Activated B cell treated with CpG ODN at 0.5 μM for 24 hours (primary cell): ENCODE measurements around the gene LARP4B. TPM values are rescaled to one million over a fixed set of nuclear protein-coding genes. Genes with fewer than 3 reads are reported as not detected.

Source experiments
- ATAC-seq: fragments of 200-7000 bp; cut with Tn5 transposase; one replicate; pipeline ENCODE4 v1.10.0; 2021; ENCODE audit warnings: low read depth, mild to moderate bottlenecking, moderate library complexity
- CTCF ChIA-PET: fragments of 350-600 bp; sonication (Branson Sonifier 250); formaldehyde crosslinking; loops from one replicate; lab custom pipeline; 2021; ENCODE audit warnings: antibody characterized with exemption; lab: Charles Lee
- POLR2A ChIA-PET: fragments of 350-600 bp; sonication (Branson Sonifier 250); formaldehyde crosslinking; loops from one replicate; lab custom pipeline; 2021; ENCODE audit warnings: antibody characterized with exemption; lab: Charles Lee
- DNase-seq: peaks from one replicate; pipeline ENCODE4 v3.0.0; 2022
- H3K27ac Mint-ChIP-seq: one replicate; pipeline ENCODE4 v1.8.0; 2020; ENCODE audit warnings: mixed read lengths
- H3K27me3 Mint-ChIP-seq: one replicate; pipeline ENCODE4 v1.8.0; 2021; ENCODE audit warnings: mixed read lengths
- H3K36me3 Mint-ChIP-seq: one replicate; pipeline ENCODE4 v1.8.0; 2021; ENCODE audit warnings: low read depth, mixed read lengths
- H3K4me1 Mint-ChIP-seq: one replicate; pipeline ENCODE4 v1.8.0; 2021; ENCODE audit warnings: mixed read lengths
- H3K4me3 Mint-ChIP-seq: one replicate; pipeline ENCODE4 v1.8.0; 2020; ENCODE audit warnings: mild to moderate bottlenecking, mixed read lengths
- H3K9me3 Mint-ChIP-seq: one replicate; pipeline ENCODE4 v1.8.0; 2020; ENCODE audit warnings: mixed read lengths
- intact Hi-C: fragments of 100-400 bp; cut with micrococcal nuclease; formaldehyde crosslinking; loops from one replicate; pipeline ENCODE4 v1.15.1; 2024
- total RNA-seq: library from RNA; stranded (reverse); gene quantifications from 2 replicates; pipeline ENCODE4 v1.2.3, GENCODE V29; 2022
- TF ChIP-seq, protein P1 (sequence below): fragments of 200-600 bp; IDR thresholded peaks from one replicate; pipeline ENCODE4 v1.8.0; 2022; ENCODE audit warnings: antibody characterized with exemption, mild to moderate bottlenecking

LARP4B gene
- total RNA-seq, 1 donor from 2014 or later: 103 TPM

- Mint-ChIP-seq H3K27me3 (no peaks in the 10 kb centered on the region), H3K27ac (no peak overlapping the region), H3K9me3 (no peaks in the 10 kb centered on the region), H3K4me1 (peaks cover 6% of the 10 kb centered on the region), H3K36me3 (peaks cover 91% of the 10 kb centered on the region), H3K4me3 (no peak overlapping the region)
- ATAC-seq (no peak), DNase-seq (no peak)
- TF ChIP-seq, protein P1, sequence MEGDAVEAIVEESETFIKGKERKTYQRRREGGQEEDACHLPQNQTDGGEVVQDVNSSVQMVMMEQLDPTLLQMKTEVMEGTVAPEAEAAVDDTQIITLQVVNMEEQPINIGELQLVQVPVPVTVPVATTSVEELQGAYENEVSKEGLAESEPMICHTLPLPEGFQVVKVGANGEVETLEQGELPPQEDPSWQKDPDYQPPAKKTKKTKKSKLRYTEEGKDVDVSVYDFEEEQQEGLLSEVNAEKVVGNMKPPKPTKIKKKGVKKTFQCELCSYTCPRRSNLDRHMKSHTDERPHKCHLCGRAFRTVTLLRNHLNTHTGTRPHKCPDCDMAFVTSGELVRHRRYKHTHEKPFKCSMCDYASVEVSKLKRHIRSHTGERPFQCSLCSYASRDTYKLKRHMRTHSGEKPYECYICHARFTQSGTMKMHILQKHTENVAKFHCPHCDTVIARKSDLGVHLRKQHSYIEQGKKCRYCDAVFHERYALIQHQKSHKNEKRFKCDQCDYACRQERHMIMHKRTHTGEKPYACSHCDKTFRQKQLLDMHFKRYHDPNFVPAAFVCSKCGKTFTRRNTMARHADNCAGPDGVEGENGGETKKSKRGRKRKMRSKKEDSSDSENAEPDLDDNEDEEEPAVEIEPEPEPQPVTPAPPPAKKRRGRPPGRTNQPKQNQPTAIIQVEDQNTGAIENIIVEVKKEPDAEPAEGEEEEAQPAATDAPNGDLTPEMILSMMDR: no peak
- intact Hi-C loops: no loop called here
- ChIA-PET POLR2A (no interaction called here), CTCF (no interaction called here)
These were observed 102.3 kb downstream of the LARP4B start for GRCh38 chr10:829241-829640.

DNA sequence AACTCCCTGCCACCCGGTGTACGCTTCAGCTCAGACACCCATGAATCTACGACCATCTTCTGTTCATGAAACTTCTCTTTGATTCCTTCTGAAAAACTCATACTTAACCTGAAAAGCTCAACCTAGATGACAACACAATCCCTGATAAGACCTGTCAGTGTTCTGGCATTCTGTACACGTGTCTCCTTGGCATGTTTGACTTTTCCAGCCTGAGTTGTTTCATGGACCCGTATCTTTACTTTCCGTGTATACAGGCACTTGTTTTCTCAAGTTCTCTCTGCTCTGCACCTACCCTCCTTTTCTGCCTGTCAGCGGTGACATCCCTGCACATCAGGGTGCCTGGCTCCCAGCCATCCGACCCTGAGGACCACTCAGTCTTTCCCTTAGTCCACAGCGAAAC, 103.3 kb downstream of the LARP4B start:
- Mint-ChIP-seq H3K9me3 (no peaks in the 10 kb centered on the region), H3K27me3 (no peaks in the 10 kb centered on the region), H3K27ac (no peak overlapping the region), H3K36me3 (peaks cover 91% of the 10 kb centered on the region), H3K4me1 (peaks cover 15% of the 10 kb centered on the region), H3K4me3 (no peak overlapping the region)
- ChIA-PET POLR2A (no interaction called here), CTCF (no interaction called here)
- TF ChIP-seq, protein P1: no peak
- no peak for DNase-seq
- ATAC-seq: no peak
- intact Hi-C loops: no loop called here

GRCh38 chr10:824946-825345, 106.6 kb downstream of the LARP4B start:
- H3K9me3 Mint-ChIP-seq: no peaks in the 10 kb centered on the region
- no peak for ATAC-seq
- no peak for DNase-seq
- no peaks in the 10 kb centered on the region for H3K27me3 Mint-ChIP-seq
- H3K36me3 Mint-ChIP-seq: peaks cover 94% of the 10 kb centered on the region
- CTCF ChIA-PET: no interaction called here
- intact Hi-C loops: no loop called here
- H3K4me1 Mint-ChIP-seq: peaks cover 39% of the 10 kb centered on the region
- TF ChIP-seq, protein P1: no peak
- no peak overlapping the region for H3K4me3 Mint-ChIP-seq
- no peak overlapping the region for H3K27ac Mint-ChIP-seq
- POLR2A ChIA-PET: no interaction called here

DNA sequence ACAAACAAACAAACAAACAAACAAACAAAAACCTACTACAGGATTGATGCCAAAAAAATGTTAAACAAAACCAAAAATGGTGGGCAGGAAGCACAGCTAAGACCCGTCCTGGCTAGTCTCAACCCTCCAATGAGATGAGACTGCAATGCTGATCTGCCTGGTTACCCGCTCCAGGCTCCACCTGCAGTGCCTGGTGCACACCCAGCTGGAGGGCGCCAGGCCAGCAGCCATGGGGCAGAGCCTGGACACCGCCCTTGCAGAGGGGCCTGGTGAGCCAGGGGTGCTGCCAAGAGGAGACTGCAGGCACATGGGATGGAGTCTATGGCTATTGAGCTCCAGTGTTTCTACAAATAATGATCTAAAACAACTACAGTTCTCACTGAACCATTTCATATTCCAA, 107.0 kb downstream of the LARP4B start:
- H3K27me3 Mint-ChIP-seq: no peaks in the 10 kb centered on the region
- DNase-seq (no peak), ATAC-seq (no peak)
- no peak overlapping the region for H3K4me3 Mint-ChIP-seq
- H3K36me3 Mint-ChIP-seq: peaks cover 95% of the 10 kb centered on the region
- no peak overlapping the region for H3K27ac Mint-ChIP-seq
- POLR2A ChIA-PET: no interaction called here
- H3K4me1 Mint-ChIP-seq: peaks cover 39% of the 10 kb centered on the region
- CTCF ChIA-PET: no interaction called here
- TF ChIP-seq, protein P1: no peak
- H3K9me3 Mint-ChIP-seq: no peaks in the 10 kb centered on the region
- intact Hi-C loops: no loop called here

DNA sequence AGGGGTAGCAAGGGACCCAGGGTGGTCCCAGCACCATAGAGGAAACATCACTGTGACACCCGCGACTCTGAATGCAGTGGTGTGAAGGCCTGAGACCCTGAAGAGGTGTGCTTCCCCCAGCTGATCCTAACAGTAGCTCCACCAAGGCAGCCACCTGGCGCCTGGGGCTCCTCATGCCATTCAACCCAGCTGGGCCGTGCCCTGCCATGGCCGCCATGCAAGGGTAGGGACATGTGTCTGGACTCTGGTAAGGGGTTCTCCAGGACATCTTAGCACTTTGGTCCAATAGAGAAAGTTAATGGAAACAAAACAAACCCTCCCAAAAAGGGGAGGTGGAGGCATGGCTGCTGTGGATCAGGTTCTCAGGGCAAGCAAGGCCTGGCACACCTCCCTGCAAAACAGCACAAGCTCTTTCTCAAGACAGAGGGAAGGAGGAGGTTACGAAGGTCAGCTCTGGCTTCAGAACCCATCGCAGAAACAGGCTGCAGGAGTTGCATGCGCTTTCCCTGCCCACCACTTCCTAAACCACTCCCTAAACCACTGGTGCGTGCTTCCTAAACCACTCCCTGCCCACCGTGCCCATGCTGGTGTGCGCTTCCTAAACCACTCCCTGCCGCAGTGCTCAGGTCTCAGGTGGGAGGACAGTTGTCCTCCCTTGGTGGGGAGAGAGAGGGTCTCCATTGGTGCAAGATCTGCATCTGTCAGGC, 108.7 kb downstream of the LARP4B start:
- ATAC-seq: peak; percentile 57
- TF ChIP-seq, protein P1: no peak
- Mint-ChIP-seq H3K27me3 (no peaks in the 10 kb centered on the region), H3K4me3 (peak overlapping the region; percentile 68), H3K27ac (peak overlapping the region; percentile 81), H3K9me3 (no peaks in the 10 kb centered on the region), H3K36me3 (peaks cover 92% of the 10 kb centered on the region), H3K4me1 (peaks cover 53% of the 10 kb centered on the region)
- no peak for DNase-seq
- CTCF ChIA-PET: no interaction called here
- intact Hi-C loops: no loop called here
- POLR2A ChIA-PET: no interaction called here
